WTC11 (cell line): Measurements from ENCODE around the gene CNR2.
"Not testable (repeated sequence)": the region's sequence is repeated elsewhere in the genome, so short reads cannot be mapped to it uniquely, and the experiment has no call there.

Experiments
- CTCF ChIP-seq: fragments of 200-600 bp; IDR thresholded peaks from 2 replicates; pipeline ENCODE4 v1.8.0; 2022; ENCODE audit warnings: antibody characterized with exemption
- FOXK1 ChIP-seq: sonication (generic); formaldehyde crosslinking; IDR thresholded peaks from 2 replicates; pipeline ENCODE4 v1.8.0; 2022; ENCODE audit warnings: mild to moderate bottlenecking, moderate library complexity, missing genetic modification reagents
- PREB ChIP-seq: sonication (generic); formaldehyde crosslinking; IDR thresholded peaks from 2 replicates; pipeline ENCODE4 v1.8.1; 2022; ENCODE audit warnings: mild to moderate bottlenecking, missing genetic modification reagents, moderate library complexity, borderline replicate concordance
- TCF7 ChIP-seq: sonication (generic); formaldehyde crosslinking; IDR thresholded peaks from 2 replicates; pipeline ENCODE4 v1.8.0; 2022; ENCODE audit warnings: mild to moderate bottlenecking, low read depth, missing genetic modification reagents, moderate library complexity
- ZNF121 ChIP-seq: sonication (generic); formaldehyde crosslinking; IDR thresholded peaks from 2 replicates; pipeline ENCODE4 v1.8.0; 2023; ENCODE audit warnings: missing genetic modification reagents

- not testable (repeated sequence) for TF ChIP-seq PREB; TCF7 (CRISPR knock-in tag); FOXK1 (CRISPR knock-in tag); ZNF121 (CRISPR knock-in tag); CTCF
These were observed 65.6 kb downstream of the CNR2 start for GRCh38 chr1:23847482-23848095.
